ENCODE results near the gene LIMS2.

DNA sequence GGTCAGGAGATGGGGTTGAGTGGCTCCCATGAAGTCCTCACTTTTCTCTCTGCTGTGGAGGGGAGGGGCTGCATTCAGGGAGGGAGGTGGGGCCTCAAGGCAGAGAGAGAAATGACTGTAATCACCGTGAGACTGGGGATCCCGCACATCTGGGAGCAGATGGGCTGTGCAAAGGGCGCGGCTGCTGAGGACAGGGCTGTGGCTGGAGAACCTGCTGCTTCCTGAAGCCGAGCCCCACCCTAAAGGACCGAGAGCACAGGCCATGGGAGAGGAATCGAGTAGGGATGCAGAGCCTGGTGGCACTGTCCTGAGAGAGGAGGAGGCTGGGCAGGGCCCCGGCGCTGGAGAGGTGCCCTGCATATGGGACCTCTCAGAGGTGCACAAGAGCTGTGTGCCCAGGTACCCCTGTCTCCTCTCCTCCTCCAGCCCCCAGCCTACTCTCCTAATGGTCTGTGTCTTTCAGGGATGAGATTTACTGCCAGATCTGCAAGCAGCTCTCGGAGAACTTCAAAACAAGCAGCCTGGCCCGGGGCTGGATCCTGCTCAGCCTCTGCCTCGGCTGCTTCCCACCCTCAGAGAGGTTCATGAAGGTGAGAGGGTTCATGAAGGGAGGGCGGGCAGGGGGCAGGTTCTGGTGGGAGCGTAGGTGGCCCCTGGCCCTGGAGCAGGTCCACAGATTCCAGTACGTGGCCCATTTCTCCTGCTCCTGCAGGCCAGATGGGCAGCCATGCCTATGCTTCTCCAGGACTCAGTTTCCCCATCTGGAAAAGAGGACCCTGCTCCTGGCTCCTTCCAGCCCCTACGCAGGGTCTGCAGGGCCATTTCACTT, 55.2 kb downstream of the LIMS2 start:
- no peak for TF ChIP-seq CTCF (conservative IDR thresholded peaks at IDR 0.05)
- no peak for TF ChIP-seq ZFX (IDR thresholded peaks at IDR 0.05)
